ENCODE measurements around the gene DIPK1B. TPM values are rescaled to one million over a fixed set of nuclear protein-coding genes. Genes with fewer than 3 reads are reported as not detected.

Gene DIPK1B
- 10 to 100 TPM in 10 of 12 donors, 1 to 10 TPM in 1, not detected in 1; 8.7 to 20.5 (median 14.0) TPM for polyA plus RNA-seq (ENCODE audit: insufficient read length in 12 of 12)
- long read RNA-seq, donor 1, partial matches to known transcripts, result 154 of 214 reads
- long read RNA-seq, donor 1, other reads (novel, unspliced or antisense), result 55 of 214 reads
- long read RNA-seq, donor 2, transcript FAM69B-202 (5 exons, 1,668 nt), result major isoform, 5 of 5 reads
- long read RNA-seq, donor 2, partial matches to known transcripts, result 0 of 5 reads
- long read RNA-seq, donor 2, other reads (novel, unspliced or antisense), result 0 of 5 reads
- long read RNA-seq, donor 3, transcript FAM69B-202 (5 exons, 1,668 nt), result major isoform, 8 of 9 reads
- long read RNA-seq, donor 3, partial matches to known transcripts, result 0 of 9 reads
- long read RNA-seq, donor 3, other reads (novel, unspliced or antisense), result 0 of 9 reads
- long read RNA-seq, donor 4, transcript FAM69B-202 (5 exons, 1,668 nt), result major isoform, 8 of 8 reads
- long read RNA-seq, donor 4, partial matches to known transcripts, result 0 of 8 reads
- long read RNA-seq, donor 4, other reads (novel, unspliced or antisense), result 0 of 8 reads
- long read RNA-seq, donor 5, result 0 reads
- long read RNA-seq, donor 6, transcript FAM69B-202 (5 exons, 1,668 nt), result major isoform, 6 of 6 reads
- long read RNA-seq, donor 6, partial matches to known transcripts, result 0 of 6 reads
- long read RNA-seq, donor 6, other reads (novel, unspliced or antisense), result 0 of 6 reads
- long read RNA-seq, donor 7, transcript FAM69B-202 (5 exons, 1,668 nt), result major isoform, 7 of 7 reads
- long read RNA-seq, donor 7, partial matches to known transcripts, result 0 of 7 reads
- long read RNA-seq, donor 7, other reads (novel, unspliced or antisense), result 0 of 7 reads
- long read RNA-seq, donor 8, transcript FAM69B-202 (5 exons, 1,668 nt), result major isoform, 13 of 182 reads
- long read RNA-seq, donor 8, partial matches to known transcripts, result 8 of 182 reads
- long read RNA-seq, donor 8, other reads (novel, unspliced or antisense), result 161 of 182 reads
- long read RNA-seq, donor 9, transcript FAM69B-202 (5 exons, 1,668 nt), result major isoform, 10 of 10 reads
- long read RNA-seq, donor 9, partial matches to known transcripts, result 0 of 10 reads
- long read RNA-seq, donor 9, other reads (novel, unspliced or antisense), result 0 of 10 reads
- long read RNA-seq, donor 10, transcript FAM69B-202 (5 exons, 1,668 nt), result major isoform, 15 of 174 reads
- long read RNA-seq, donor 10, partial matches to known transcripts, result 140 of 174 reads
- long read RNA-seq, donor 10, other reads (novel, unspliced or antisense), result 17 of 174 reads
- long read RNA-seq, donor 11, transcript FAM69B-202 (5 exons, 1,668 nt), result major isoform, 16 of 16 reads
- long read RNA-seq, donor 11, partial matches to known transcripts, result 0 of 16 reads
- long read RNA-seq, donor 11, other reads (novel, unspliced or antisense), result 0 of 16 reads

GRCh38 chr9:136711751-136712689, at the start of gene DIPK1B:
DIPK1B (plus strand) TSS chr9:136712572; CDS start chr9:136712666, 94 bp downstream.
- no peak for DNase-seq

DNA sequence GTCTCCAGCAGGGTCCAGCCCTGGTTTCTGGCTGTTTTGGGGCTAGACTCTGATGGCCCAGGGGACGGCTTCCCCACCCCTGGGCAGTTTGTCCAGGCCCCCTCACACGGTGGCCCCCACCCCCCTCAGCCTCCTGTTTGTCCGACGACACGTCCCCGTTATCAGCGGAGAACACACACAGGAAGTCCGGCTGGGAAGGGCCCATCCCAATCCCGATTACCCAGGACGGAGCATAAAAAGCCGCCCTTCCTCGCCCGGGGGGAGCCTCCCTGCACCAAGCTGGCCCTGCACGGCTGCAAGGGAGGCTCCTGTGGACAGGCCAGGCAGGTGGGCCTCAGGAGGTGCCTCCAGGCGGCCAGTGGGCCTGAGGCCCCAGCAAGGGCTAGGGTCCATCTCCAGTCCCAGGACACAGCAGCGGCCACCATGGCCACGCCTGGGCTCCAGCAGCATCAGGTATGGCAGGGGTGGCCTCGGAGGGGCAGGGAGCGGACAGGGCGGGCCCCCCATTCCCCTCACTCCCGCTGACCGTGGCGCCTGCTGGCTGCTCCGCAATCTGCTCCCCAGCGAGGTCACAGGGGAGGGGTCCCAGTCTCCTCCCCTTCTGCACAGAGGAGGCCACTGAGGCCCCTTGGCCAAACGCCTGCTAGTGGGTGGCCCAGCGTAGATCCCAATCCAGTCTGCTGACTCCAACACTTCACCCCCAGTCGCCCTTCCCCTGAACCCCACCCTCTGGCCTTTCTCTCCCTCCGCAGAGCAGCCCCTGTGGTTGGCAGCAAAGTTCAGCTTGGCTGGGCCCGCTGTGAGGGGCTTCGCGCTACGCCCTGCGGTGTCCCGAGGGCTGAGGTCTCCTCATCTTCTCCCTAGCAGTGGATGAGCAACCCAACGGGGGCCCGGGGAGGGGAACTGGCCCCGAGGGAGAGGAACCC, 49.5 kb upstream of the DIPK1B start, which contains the start of gene EGFL7:
Gene EGFL7, plus strand, starts transcription at position 261 of the 926 bp plus-strand sequence. CDS start 5,367 bp downstream, outside the sequence.
- DNase-seq, result no peak

- DNase-seq, result no peak
Observed at GRCh38 chr9:136664000-136664915, 48.1 kb upstream of the DIPK1B start.

GRCh38 chr9:136665111-136665703, 47.2 kb upstream of the DIPK1B start:
- DNase-seq, result no peak

DNA sequence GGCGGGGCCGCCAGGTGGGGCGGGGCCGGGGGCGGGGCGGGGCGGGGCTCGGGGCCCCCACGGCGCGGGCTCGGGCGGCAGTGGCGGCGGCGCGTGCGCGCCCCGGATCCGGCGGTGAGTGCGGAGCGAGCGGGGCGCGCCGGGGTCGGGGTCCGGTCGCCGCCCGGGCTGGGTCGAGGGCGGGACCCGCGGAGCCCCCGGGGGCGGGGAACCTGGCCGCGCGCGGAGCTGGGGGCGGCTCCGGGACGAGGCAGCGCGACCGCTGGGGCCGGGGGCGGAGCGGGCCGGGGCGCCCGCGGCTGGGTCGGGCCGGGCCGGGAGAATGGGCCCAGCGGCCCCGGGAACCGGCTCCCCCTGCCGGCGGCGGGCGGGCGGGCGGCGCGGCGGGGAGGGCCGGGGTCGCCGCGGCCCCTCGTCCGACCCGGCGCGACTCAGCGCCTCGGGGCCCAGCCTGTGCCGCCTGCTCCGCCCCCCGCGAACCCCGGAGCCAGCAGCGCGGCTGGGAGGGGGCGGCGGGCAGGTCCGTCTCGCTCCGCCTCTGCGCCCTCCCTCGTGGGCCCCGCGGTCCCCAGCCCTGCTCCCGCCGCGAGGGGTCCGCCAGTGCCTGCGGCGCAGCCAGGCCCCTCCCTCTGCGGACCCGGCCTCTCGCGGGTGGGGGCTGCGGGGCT, 46.5 kb upstream of the DIPK1B start:
- no peak for DNase-seq

- no peak for DNase-seq
Observed at GRCh38 chr9:136666372-136667213, 45.8 kb upstream of the DIPK1B start.

GRCh38 chr9:136667214-136667939, 45.0 kb upstream of the DIPK1B start:
- no peak for DNase-seq

GRCh38 chr9:136667940-136668760, 44.2 kb upstream of the DIPK1B start:
- DNase-seq, result no peak

- no peak for DNase-seq
Observed at GRCh38 chr9:136668983-136669790, 43.2 kb upstream of the DIPK1B start.

DNA sequence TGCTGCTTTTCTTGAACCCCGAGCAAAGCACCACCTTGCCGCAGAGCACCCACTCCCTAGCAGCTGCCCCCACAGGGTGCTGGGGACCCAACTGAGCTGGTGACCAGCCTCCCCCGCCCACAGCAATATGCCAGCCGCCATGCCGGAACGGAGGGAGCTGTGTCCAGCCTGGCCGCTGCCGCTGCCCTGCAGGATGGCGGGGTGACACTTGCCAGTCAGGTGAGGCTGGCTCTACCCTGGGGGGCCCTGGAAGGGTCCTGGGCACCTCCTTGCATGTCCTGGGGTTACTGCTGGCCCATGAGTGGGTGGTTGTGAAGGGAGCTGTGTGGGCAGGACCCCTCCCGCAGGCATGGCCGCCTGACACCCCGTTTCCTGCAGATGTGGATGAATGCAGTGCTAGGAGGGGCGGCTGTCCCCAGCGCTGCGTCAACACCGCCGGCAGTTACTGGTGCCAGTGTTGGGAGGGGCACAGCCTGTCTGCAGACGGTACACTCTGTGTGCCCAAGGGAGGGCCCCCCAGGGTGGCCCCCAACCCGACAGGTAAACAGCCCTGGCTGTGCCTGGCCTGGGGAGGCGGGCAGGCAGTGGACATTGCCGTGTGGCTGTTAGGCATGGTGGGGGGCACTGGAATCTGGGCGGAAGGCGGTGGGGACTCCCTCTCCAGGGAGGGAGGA, 42.4 kb upstream of the DIPK1B start:
- no peak for DNase-seq

DNA sequence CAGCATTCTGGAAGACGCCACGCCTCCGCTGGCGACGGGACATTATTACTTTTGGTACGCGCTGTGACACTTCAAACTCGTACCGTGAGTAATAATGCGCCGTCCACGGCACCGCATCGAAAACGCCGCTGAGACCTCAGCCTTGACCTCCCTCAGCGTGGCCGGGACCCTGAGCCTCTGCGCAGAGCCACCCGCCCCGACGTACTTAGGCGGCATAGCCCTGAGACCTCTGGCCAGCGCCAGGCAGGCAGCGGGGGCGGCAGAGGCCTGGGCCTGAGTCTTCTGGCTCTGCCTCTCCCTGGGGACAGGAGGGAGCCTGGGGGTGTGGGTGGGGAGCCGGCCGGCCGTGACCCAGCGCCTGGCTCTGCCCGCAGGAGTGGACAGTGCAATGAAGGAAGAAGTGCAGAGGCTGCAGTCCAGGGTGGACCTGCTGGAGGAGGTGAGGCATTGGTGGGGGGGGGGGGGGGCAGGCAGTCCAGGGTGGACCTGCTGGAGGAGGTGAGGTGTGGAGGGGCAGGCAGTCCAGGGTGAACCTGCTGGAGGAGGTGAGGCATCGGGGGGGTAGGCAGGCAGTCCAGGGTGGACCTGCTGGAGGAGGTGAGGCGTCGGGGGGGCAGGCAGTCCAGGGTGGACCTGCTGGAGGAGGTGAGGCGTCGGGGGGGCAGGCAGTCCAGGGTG, 41.7 kb upstream of the DIPK1B start:
- no peak for DNase-seq

- DNase-seq, result no peak
Observed at GRCh38 chr9:136671254-136671614, 41.1 kb upstream of the DIPK1B start.
